Esophagus squamous epithelium (tissue), 4 donors: Measurements from ENCODE around the gene FZD10.

Source experiments
- POLR2A ChIP-seq, 4 donors: fragments of 450-650 bp; IDR thresholded peaks; one replicate each; pipeline ENCODE4 v1.6.1; 2017; ENCODE audit warnings: antibody characterized with exemption in 4 of 4, mild to moderate bottlenecking in 4 of 4, moderate library complexity in 3 of 4
- TF ChIP-seq, protein P1 (sequence below), 6 experiments: fragments of 450-650 bp in 4 of 6; fragments of 200-600 bp in 2 of 6; sonication (generic) in 2 of 6; IDR thresholded peaks; one replicate each; pipeline ENCODE4 v1.5.1; 2016 to 2019; ENCODE audit warnings: antibody characterized with exemption in 6 of 6, mild to moderate bottlenecking in 4 of 6, moderate library complexity in 4 of 6

DNA sequence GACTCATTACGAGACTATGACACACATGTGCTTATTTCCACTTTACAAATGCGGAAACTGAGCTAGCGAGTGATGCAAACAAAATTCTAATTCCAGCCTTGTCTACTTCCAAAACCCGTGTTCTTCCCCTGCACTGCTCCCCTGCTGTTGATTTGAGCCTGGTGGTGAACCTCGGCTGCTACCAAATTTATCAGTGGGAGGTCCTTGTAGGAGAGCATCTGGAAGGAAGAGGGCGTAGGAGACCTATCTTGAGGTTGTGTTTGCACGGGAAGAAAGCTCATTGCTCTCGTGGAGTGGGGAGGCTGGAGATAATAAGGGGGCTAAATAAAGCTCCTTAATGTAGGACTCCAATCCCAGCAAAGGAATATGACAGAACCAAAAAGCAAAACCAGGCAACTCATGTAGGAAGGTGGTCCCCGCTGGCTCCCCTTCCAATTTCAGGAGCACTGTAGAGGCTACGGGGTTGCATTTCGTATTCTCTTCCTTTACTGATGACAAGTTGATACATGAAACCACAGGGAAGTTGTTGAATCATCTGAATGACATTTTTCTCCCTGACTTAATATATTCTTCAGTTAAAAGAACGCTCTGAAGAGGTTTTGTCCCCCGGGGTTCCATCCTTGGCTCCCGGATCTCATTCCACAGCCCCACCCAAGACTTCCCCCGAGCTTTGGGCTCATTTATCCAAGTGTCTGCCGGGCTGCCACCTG lies 52.6 kb downstream of the FZD10 start:
- TF ChIP-seq, protein P1, sequence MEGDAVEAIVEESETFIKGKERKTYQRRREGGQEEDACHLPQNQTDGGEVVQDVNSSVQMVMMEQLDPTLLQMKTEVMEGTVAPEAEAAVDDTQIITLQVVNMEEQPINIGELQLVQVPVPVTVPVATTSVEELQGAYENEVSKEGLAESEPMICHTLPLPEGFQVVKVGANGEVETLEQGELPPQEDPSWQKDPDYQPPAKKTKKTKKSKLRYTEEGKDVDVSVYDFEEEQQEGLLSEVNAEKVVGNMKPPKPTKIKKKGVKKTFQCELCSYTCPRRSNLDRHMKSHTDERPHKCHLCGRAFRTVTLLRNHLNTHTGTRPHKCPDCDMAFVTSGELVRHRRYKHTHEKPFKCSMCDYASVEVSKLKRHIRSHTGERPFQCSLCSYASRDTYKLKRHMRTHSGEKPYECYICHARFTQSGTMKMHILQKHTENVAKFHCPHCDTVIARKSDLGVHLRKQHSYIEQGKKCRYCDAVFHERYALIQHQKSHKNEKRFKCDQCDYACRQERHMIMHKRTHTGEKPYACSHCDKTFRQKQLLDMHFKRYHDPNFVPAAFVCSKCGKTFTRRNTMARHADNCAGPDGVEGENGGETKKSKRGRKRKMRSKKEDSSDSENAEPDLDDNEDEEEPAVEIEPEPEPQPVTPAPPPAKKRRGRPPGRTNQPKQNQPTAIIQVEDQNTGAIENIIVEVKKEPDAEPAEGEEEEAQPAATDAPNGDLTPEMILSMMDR (IDR thresholded peaks at IDR 0.05) = peak in 2 of 6 experiments; percentile 21 to 49
- no peak for TF ChIP-seq POLR2A (IDR thresholded peaks at IDR 0.05)
